HG03097 (cell line): ENCODE measurements around the gene RETSAT.
A peak's percentile ranks its signal among the peaks of the same experiment; 100 is the strongest.

Source experiments
- ATAC-seq: cut with Tn5 transposase; IDR thresholded peaks from one replicate; pipeline ENCODE4 v1.9.1; 2021; ENCODE audit not compliant: unreplicated experiment, low FRiP score

Gene RETSAT

GRCh38 chr2:85354286-85355072 lies at the start of gene RETSAT, which contains the start of gene ELMOD3:
RETSAT (minus strand) TSS chr2:85354528; CDS start chr2:85354507, 21 bp downstream.
ELMOD3 (plus strand) TSS chr2:85354769; CDS start chr2:85357199, 2,430 bp downstream.
- peak; percentile 94 for ATAC-seq

GRCh38 chr2:85401844-85402243 lies 47.5 kb upstream of the RETSAT start:
- ATAC-seq, result no peak

- no peak for ATAC-seq
These were observed 47.1 kb upstream of the RETSAT start for GRCh38 chr2:85401464-85401805.

- ATAC-seq, result no peak
These were observed 46.5 kb upstream of the RETSAT start for GRCh38 chr2:85400541-85401463.

- no peak for ATAC-seq
These were observed 45.7 kb upstream of the RETSAT start for GRCh38 chr2:85400023-85400422.

- ATAC-seq, result no peak
These were observed 44.8 kb upstream of the RETSAT start for GRCh38 chr2:85399183-85399455.

GRCh38 chr2:85398426-85399182 lies 44.3 kb upstream of the RETSAT start:
- ATAC-seq, result no peak

GRCh38 chr2:85397925-85398331 lies 43.6 kb upstream of the RETSAT start:
- ATAC-seq, result no peak

- no peak for ATAC-seq
These were observed 42.5 kb upstream of the RETSAT start for GRCh38 chr2:85396531-85397470.

- no peak for ATAC-seq
These were observed 41.7 kb upstream of the RETSAT start for GRCh38 chr2:85395912-85396475.

GRCh38 chr2:85394976-85395375 lies 40.6 kb upstream of the RETSAT start:
- no peak for ATAC-seq

- no peak for ATAC-seq
These were observed 39.9 kb upstream of the RETSAT start for GRCh38 chr2:85394261-85394681.

- ATAC-seq, result no peak
These were observed 39.5 kb upstream of the RETSAT start for GRCh38 chr2:85393836-85394235.

- no peak for ATAC-seq
These were observed 36.8 kb upstream of the RETSAT start for GRCh38 chr2:85390941-85391669.

- no peak for ATAC-seq
These were observed 34.7 kb upstream of the RETSAT start for GRCh38 chr2:85388878-85389538.

GRCh38 chr2:85387754-85388153 lies 33.4 kb upstream of the RETSAT start:
- no peak for ATAC-seq

GRCh38 chr2:85385746-85386145 lies 31.4 kb upstream of the RETSAT start:
- ATAC-seq, result no peak

GRCh38 chr2:85383850-85384249 lies 29.5 kb upstream of the RETSAT start:
- no peak for ATAC-seq
